IPS DF 4.7 (cell line): ENCODE measurements around the gene PDZD2.
"Not testable (repeated sequence)": the region's sequence is repeated elsewhere in the genome, so short reads cannot be mapped to it uniquely, and the experiment has no call there.

ENCODE experiments used
- DNase-seq: peaks from one replicate; pipeline ENCODE4 v3.0.0-alpha.2; 2013; ENCODE audit warnings: low spot score; ENCODE audit errors: extremely low read depth

PDZD2 gene

GRCh38 chr5:32000731-32001130, 361.8 kb downstream of the PDZD2 start:
- DNase-seq: no peak

- no peak for DNase-seq
Observed at GRCh38 chr5:32001284-32001683, 362.4 kb downstream of the PDZD2 start.

GRCh38 chr5:32001707-32002106, 362.8 kb downstream of the PDZD2 start:
- DNase-seq: no peak

GRCh38 chr5:32002755-32003154, 363.8 kb downstream of the PDZD2 start:
- DNase-seq: no peak

GRCh38 chr5:32003981-32004380, 365.1 kb downstream of the PDZD2 start:
- DNase-seq: no peak

- DNase-seq: no peak
Observed at GRCh38 chr5:32004404-32004803, 365.5 kb downstream of the PDZD2 start.

- no peak for DNase-seq
Observed at GRCh38 chr5:32008746-32009145, 369.8 kb downstream of the PDZD2 start.

- no peak for DNase-seq
Observed at GRCh38 chr5:32013658-32014057, 374.7 kb downstream of the PDZD2 start.

GRCh38 chr5:32014096-32014745, 375.3 kb downstream of the PDZD2 start:
- no peak for DNase-seq

- not testable (repeated sequence) for DNase-seq
Observed at GRCh38 chr5:32015262-32015661, 376.3 kb downstream of the PDZD2 start.

- DNase-seq: no peak
Observed at GRCh38 chr5:32017692-32018367, 378.9 kb downstream of the PDZD2 start.

- no peak for DNase-seq
Observed at GRCh38 chr5:32018476-32019436, 379.8 kb downstream of the PDZD2 start.

- DNase-seq: no peak
Observed at GRCh38 chr5:32020271-32020670, 381.3 kb downstream of the PDZD2 start.

- DNase-seq: no peak
Observed at GRCh38 chr5:32020946-32021345, 382.0 kb downstream of the PDZD2 start.

GRCh38 chr5:32021771-32022170, 382.8 kb downstream of the PDZD2 start:
- no peak for DNase-seq

GRCh38 chr5:32022638-32023037, 383.7 kb downstream of the PDZD2 start:
- no peak for DNase-seq

GRCh38 chr5:32023816-32024215, 384.9 kb downstream of the PDZD2 start:
- DNase-seq: no peak

- DNase-seq: no peak
Observed at GRCh38 chr5:32024751-32025150, 385.8 kb downstream of the PDZD2 start.

- DNase-seq: no peak
Observed at GRCh38 chr5:32027093-32027716, 388.3 kb downstream of the PDZD2 start.

- DNase-seq: no peak
Observed at GRCh38 chr5:32027717-32028458, 389.0 kb downstream of the PDZD2 start.

- DNase-seq: no peak
Observed at GRCh38 chr5:32029261-32029660, 390.3 kb downstream of the PDZD2 start.
